ENCODE results near the gene DSG3. TPM values are rescaled to one million over a fixed set of nuclear protein-coding genes. Genes with fewer than 3 reads are reported as not detected.
A peak's percentile ranks its signal among the peaks of the same experiment; 100 is the strongest.

DSG3 gene
- total RNA-seq, 1 donor from 2014 or later, result 0.12 TPM

DNA sequence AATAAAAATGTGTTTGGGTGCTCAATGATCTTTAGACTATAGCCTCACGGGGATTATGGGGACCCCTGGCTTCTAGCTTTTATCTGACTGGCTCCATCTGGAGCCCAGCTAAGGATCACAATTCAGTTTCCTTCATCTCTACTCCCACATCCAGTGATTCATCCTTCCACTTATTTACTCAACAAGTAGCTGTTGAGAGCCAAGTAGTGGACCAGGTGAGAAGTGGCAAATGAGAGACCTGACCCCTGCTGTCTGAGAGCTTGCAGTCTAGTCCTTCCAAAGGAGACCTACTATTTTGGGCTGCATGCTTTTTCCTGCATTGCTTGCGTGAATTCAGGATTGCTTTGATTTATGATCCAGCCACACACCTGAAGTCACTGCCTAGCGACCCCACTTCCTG, 10.7 kb upstream of the DSG3 start:
- no peaks in the 10 kb centered on the region for H3K27me3 ChIP-seq
- no peaks in the 10 kb centered on the region for H3K36me3 ChIP-seq
- peaks cover 6% of the 10 kb centered on the region for H3K9me3 ChIP-seq
- no peak overlapping the region for H3K4me3 ChIP-seq
- ATAC-seq, result peak; percentile 43
- H3K4me1 ChIP-seq, result no peaks in the 10 kb centered on the region
- intact Hi-C loops (cut with DNase I), result no loop called here
- TF ChIP-seq, protein P1, sequence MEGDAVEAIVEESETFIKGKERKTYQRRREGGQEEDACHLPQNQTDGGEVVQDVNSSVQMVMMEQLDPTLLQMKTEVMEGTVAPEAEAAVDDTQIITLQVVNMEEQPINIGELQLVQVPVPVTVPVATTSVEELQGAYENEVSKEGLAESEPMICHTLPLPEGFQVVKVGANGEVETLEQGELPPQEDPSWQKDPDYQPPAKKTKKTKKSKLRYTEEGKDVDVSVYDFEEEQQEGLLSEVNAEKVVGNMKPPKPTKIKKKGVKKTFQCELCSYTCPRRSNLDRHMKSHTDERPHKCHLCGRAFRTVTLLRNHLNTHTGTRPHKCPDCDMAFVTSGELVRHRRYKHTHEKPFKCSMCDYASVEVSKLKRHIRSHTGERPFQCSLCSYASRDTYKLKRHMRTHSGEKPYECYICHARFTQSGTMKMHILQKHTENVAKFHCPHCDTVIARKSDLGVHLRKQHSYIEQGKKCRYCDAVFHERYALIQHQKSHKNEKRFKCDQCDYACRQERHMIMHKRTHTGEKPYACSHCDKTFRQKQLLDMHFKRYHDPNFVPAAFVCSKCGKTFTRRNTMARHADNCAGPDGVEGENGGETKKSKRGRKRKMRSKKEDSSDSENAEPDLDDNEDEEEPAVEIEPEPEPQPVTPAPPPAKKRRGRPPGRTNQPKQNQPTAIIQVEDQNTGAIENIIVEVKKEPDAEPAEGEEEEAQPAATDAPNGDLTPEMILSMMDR (IDR thresholded peaks at IDR 0.05), result no peak
- no peak overlapping the region for H3K27ac ChIP-seq
- no peak for DNase-seq

DNA sequence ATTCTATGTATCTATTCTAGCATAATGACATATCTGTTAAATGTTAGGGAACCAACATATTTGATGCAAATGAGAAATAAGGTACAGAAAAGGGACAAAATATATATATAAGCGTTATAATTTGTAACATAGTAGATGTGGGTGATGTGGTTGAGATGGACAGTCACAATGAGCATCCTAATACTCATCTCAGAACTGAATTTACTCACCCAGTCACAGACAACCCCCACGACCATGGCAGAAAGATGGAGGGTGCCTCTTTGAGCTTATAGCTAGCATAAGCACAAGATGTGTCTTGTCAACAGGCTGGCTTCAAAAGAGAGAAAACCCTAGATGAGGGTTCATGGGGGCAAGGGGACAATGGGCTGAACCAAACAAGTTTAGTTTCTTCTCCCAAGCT, 9.1 kb upstream of the DSG3 start:
- TF ChIP-seq, protein P1 (IDR thresholded peaks at IDR 0.05), result no peak
- Histone ChIP-seq H3K4me1 (no peaks in the 10 kb centered on the region), H3K27me3 (no peaks in the 10 kb centered on the region), H3K36me3 (no peaks in the 10 kb centered on the region), H3K27ac (no peak overlapping the region), H3K4me3 (no peak overlapping the region), H3K9me3 (no peaks in the 10 kb centered on the region)
- DNase-seq (no peak), ATAC-seq (no peak)
- intact Hi-C loops (cut with DNase I), result no loop called here

DNA sequence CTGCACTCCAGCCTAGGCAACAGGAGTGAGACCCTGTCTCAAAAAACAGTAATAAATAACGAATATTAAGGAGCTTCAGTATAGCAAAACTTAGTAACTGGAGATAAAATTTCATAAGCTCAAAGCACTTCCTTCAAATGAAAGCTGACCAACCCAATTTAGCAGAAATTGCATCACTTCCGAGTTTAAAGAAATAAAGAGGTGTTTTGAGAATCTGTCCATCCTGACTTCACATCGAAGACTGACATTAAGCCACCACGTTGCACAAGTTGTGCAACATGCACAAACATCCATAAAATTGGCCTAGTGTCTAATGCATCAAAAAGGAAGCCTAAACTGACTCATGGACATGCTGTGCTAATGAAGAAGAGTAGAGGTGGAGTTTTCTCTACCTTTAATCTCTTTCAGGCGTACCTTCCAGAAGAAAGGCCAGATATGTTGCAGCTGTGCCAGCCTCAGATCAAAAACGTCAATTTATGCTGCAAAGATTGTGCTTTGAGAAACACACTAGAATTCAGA, 7.7 kb upstream of the DSG3 start:
- intact Hi-C loops (cut with DNase I), result no loop called here
- no peaks in the 10 kb centered on the region for H3K27me3 ChIP-seq
- TF ChIP-seq, protein P1 (IDR thresholded peaks at IDR 0.05), result no peak
- H3K36me3 ChIP-seq, result no peaks in the 10 kb centered on the region
- no peak overlapping the region for H3K27ac ChIP-seq
- ATAC-seq (no peak), DNase-seq (no peak)
- no peaks in the 10 kb centered on the region for H3K4me1 ChIP-seq
- no peaks in the 10 kb centered on the region for H3K9me3 ChIP-seq
- no peak overlapping the region for H3K4me3 ChIP-seq

DNA sequence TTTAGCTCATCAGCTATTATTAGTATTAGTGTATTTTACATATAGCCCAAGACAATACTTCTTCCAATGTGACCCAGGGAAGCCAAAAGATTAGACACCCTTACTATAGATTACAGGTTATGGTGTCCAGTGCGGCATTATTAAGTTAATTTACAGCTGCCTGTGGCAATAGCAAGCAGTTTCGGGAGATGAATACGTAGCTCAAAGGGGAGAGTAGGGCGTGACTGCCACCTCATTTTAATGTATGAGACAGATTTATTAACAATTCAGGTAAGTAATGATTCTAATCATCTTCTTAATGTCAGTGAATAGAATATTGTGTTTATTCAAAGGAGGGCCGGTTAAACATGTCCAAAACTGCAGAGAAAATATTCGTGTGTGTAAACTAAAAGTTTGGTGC, 6.8 kb upstream of the DSG3 start:
- Histone ChIP-seq H3K36me3 (no peaks in the 10 kb centered on the region), H3K9me3 (no peaks in the 10 kb centered on the region), H3K27ac (no peak overlapping the region), H3K27me3 (no peaks in the 10 kb centered on the region), H3K4me1 (no peaks in the 10 kb centered on the region), H3K4me3 (no peak overlapping the region)
- TF ChIP-seq, protein P1 (IDR thresholded peaks at IDR 0.05), result no peak
- DNase-seq (no peak), ATAC-seq (no peak)
- intact Hi-C loops (cut with DNase I), result no loop called here

DNA sequence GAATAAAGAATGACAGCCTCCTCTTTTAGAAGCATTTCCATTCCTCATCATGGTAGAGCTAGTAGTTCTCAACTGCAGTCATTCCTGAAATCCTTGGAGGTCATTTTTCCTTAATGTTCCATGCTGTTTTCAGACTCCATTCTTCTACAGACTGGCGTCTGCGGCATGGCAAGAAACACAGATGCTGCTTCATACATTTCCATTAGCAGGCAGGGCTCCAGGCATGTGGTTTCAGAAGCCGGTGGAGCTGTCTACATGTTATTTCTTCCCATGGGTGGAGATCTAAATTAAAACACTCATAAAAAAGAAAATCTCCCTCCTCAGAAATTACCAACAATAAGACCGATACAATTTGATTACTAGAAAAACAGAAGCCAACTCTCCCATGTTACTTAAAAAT, 6.0 kb upstream of the DSG3 start:
- DNase-seq (no peak), ATAC-seq (no peak)
- Histone ChIP-seq H3K36me3 (no peaks in the 10 kb centered on the region), H3K4me1 (no peaks in the 10 kb centered on the region), H3K4me3 (no peak overlapping the region), H3K27me3 (no peaks in the 10 kb centered on the region), H3K27ac (no peak overlapping the region), H3K9me3 (no peaks in the 10 kb centered on the region)
- TF ChIP-seq, protein P1 (IDR thresholded peaks at IDR 0.05), result no peak
- intact Hi-C loops (cut with DNase I), result no loop called here

DNA sequence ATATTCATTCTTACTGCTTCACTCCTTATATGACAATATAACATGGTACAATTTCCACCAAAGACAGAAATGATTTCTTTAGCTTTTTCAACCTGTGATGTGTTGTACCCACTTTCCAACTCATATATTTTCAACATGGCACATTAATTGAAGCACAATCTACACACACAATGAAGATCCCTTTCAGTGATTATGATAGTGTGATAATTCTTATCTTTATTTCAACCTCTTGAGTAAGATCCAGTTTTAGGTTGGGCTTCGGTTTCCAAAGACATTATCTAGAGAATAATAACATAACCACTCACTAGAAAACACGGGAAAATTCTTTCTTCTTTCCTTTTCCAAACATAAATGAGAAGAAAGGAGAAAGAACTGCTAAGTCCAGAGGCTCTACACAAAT, 3.4 kb upstream of the DSG3 start:
- DNase-seq (no peak), ATAC-seq (no peak)
- Histone ChIP-seq H3K27ac (no peak overlapping the region), H3K9me3 (no peaks in the 10 kb centered on the region), H3K27me3 (no peaks in the 10 kb centered on the region), H3K4me3 (no peak overlapping the region), H3K4me1 (no peaks in the 10 kb centered on the region), H3K36me3 (no peaks in the 10 kb centered on the region)
- TF ChIP-seq, protein P1 (IDR thresholded peaks at IDR 0.05), result no peak
- intact Hi-C loops (cut with DNase I), result no loop called here
